HG03135 (cell line): ENCODE data around the gene RIMBP2.

Experiments used
- ATAC-seq: cut with Tn5 transposase; IDR thresholded peaks from one replicate; pipeline ENCODE4 v1.9.1; 2021; ENCODE audit warnings: mild to moderate bottlenecking, moderate library complexity; ENCODE audit not compliant: unreplicated experiment

RIMBP2 gene

DNA sequence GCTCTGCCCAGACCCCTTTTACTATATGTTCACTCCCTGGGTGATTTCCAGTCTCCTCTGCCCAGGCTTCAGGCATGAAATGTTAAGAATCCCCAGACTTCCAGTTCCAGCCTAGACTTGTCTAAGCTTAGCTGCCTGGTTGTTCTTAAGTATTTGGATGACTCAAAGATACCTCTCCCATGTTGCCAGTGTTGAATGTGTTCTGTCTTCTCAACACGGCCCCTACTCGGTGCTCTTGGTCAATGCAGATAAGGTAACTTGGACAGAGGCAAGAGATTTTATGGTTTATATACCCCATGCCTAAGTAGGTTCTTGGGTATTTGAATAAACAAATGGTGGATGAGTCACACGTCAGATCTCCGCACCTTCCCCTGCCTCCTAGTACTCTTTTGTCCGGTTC lies 364.8 kb downstream of the RIMBP2 start:
- no peak for ATAC-seq

DNA sequence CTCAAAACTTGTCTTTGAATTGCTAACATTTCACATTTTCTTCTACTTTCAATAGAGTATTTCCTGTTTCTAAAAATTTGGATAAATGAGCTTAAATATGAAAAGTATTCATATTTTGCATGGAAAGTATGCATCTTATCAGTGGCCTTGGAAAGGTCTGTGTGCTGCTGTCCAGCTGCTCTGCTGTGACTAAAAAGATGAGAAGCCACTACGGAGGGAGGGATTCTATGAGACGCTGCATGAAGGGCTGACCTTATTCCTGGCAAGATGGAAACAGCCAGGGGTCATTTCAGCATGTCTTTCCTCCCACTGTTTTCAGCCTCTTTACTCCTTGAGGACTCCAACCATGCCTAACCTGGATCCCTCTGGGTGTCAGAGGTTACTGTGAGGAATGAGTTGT lies 365.4 kb downstream of the RIMBP2 start:
- no peak for ATAC-seq

DNA sequence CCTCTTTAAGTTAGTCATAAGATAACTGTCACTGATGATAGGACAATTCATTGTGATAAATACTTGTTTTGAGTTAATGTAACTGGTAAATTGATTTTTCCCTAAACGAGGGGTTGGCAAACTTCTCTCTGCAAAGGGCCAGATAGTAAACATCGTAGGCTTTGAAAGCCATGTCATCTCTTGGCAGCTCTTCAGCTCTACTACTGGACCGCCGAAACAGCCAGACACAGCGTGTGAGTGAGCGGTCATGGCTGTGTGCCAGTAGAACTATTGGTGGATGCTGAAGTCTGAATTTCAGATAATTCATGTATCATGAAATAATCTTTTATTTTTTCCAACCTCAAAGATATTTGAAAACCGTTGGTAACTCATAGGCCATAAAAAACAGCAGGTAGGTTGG lies 368.5 kb downstream of the RIMBP2 start:
- no peak for ATAC-seq
